KMS-11 (cell line): ENCODE results near the gene AK5.

ENCODE experiments used
- H2AFZ ChIP-seq: fragments of 200-600 bp; sonication (generic); 2 replicates; pipeline ENCODE4 v1.6.1; 2016; ENCODE audit warnings: antibody characterized with exemption, mixed run types, low read depth
- H3K27ac ChIP-seq: fragments of 200-600 bp; sonication (generic); 2 replicates; pipeline ENCODE4 v1.6.1; 2016; ENCODE audit warnings: mild to moderate bottlenecking, mixed run types
- H3K27me3 ChIP-seq: fragments of 200-600 bp; sonication (generic); 2 replicates; pipeline ENCODE4 v1.6.1; 2017; ENCODE audit warnings: mild to moderate bottlenecking, low read depth, mixed run types, moderate library complexity; ENCODE audit not compliant: insufficient read depth
- H3K36me3 ChIP-seq: fragments of 200-600 bp; sonication (generic); 2 replicates; pipeline ENCODE4 v1.6.1; 2017; ENCODE audit warnings: mild to moderate bottlenecking, mixed run types; ENCODE audit not compliant: insufficient read depth
- H3K4me1 ChIP-seq: fragments of 200-600 bp; sonication (generic); 2 replicates; pipeline ENCODE4 v1.6.1; 2016; ENCODE audit warnings: mild to moderate bottlenecking, low read depth, mixed run types; ENCODE audit not compliant: poor library complexity, severe bottlenecking
- H3K4me2 ChIP-seq: fragments of 200-600 bp; sonication (generic); 2 replicates; pipeline ENCODE4 v1.7.0; 2016; ENCODE audit warnings: mild to moderate bottlenecking, mixed run types
- H3K4me3 ChIP-seq: fragments of 200-600 bp; sonication (generic); IDR thresholded peaks from 2 replicates; pipeline ENCODE4 v1.6.1; 2017; ENCODE audit warnings: low read depth, low read length, mixed read lengths; ENCODE audit not compliant: insufficient read depth
- H3K79me2 ChIP-seq: fragments of 200-600 bp; sonication (generic); 2 replicates; pipeline ENCODE4 v1.6.1; 2016; ENCODE audit warnings: low read depth, mixed run types; ENCODE audit not compliant: insufficient read depth
- H3K9ac ChIP-seq: fragments of 200-600 bp; sonication (generic); 2 replicates; pipeline ENCODE4 v1.6.1; 2016; ENCODE audit warnings: mild to moderate bottlenecking, mixed run types
- H4K20me1 ChIP-seq: fragments of 200-600 bp; sonication (generic); 2 replicates; pipeline ENCODE4 v1.6.1; 2016; ENCODE audit warnings: mild to moderate bottlenecking, mixed run types; ENCODE audit not compliant: insufficient read depth
- TF ChIP-seq, protein P1 (sequence below): fragments of 200-600 bp; sonication (generic); conservative IDR thresholded peaks from 2 replicates; pipeline ENCODE4 v1.6.1; 2017; ENCODE audit warnings: low read depth, mild to moderate bottlenecking, antibody characterized with exemption, low read length, moderate library complexity, mixed read lengths

The AK5 gene

DNA sequence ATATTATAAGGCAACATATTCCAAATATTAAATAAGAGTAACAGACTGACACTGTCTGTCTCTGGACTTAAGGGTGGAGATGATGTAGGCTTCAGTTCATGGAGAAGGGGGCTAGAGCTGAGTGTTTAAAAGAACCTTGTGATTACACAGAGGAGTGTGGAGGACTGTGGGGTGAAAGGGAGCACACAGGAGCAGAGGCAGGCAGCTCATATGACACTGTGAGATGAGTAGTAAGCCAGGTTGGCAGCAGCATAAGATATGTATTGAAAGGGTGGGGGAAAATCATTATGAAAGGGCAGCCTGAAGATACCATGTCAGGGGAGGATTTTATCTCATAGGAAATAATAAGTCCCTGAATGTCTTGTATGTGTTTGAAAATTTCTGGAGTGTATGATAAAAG, 104.5 kb downstream of the AK5 start:
- H3K4me1 ChIP-seq, result no peaks in the 10 kb centered on the region
- H4K20me1 ChIP-seq, result no peaks in the 10 kb centered on the region
- H3K9ac ChIP-seq, result no peak overlapping the region
- no peak overlapping the region for H2AFZ ChIP-seq
- no peaks in the 10 kb centered on the region for H3K36me3 ChIP-seq
- H3K79me2 ChIP-seq, result no peaks in the 10 kb centered on the region
- H3K27me3 ChIP-seq, result no peaks in the 10 kb centered on the region
- H3K27ac ChIP-seq, result no peak overlapping the region
- TF ChIP-seq, protein P1, sequence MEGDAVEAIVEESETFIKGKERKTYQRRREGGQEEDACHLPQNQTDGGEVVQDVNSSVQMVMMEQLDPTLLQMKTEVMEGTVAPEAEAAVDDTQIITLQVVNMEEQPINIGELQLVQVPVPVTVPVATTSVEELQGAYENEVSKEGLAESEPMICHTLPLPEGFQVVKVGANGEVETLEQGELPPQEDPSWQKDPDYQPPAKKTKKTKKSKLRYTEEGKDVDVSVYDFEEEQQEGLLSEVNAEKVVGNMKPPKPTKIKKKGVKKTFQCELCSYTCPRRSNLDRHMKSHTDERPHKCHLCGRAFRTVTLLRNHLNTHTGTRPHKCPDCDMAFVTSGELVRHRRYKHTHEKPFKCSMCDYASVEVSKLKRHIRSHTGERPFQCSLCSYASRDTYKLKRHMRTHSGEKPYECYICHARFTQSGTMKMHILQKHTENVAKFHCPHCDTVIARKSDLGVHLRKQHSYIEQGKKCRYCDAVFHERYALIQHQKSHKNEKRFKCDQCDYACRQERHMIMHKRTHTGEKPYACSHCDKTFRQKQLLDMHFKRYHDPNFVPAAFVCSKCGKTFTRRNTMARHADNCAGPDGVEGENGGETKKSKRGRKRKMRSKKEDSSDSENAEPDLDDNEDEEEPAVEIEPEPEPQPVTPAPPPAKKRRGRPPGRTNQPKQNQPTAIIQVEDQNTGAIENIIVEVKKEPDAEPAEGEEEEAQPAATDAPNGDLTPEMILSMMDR, result no peak
- H3K4me3 ChIP-seq, result no peak overlapping the region
- H3K4me2 ChIP-seq, result no peak overlapping the region

DNA sequence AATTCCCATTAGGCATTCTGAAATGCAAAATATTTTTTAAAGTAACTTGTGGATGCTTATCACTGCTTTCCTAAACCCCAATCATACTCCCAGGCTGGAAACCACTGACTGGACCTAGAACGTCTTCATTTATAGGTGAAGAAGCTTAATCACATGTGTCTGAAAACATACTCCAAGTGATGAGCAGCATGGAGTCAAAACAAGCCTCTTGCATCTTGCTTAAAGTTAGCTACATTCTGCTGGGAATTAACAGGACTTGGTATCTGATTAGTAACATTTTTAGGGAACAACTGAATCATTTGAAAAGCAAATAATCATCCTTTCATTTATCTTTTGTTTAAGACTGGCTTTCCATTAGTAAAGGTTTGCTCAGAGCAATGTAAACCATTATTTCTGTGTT, 105.7 kb downstream of the AK5 start:
- H2AFZ ChIP-seq, result no peak overlapping the region
- H3K27ac ChIP-seq, result no peak overlapping the region
- no peak overlapping the region for H3K9ac ChIP-seq
- H3K36me3 ChIP-seq, result no peaks in the 10 kb centered on the region
- TF ChIP-seq, protein P1, result no peak
- no peak overlapping the region for H3K4me3 ChIP-seq
- no peaks in the 10 kb centered on the region for H3K27me3 ChIP-seq
- no peak overlapping the region for H3K4me2 ChIP-seq
- no peaks in the 10 kb centered on the region for H3K4me1 ChIP-seq
- H3K79me2 ChIP-seq, result no peaks in the 10 kb centered on the region
- H4K20me1 ChIP-seq, result no peaks in the 10 kb centered on the region

DNA sequence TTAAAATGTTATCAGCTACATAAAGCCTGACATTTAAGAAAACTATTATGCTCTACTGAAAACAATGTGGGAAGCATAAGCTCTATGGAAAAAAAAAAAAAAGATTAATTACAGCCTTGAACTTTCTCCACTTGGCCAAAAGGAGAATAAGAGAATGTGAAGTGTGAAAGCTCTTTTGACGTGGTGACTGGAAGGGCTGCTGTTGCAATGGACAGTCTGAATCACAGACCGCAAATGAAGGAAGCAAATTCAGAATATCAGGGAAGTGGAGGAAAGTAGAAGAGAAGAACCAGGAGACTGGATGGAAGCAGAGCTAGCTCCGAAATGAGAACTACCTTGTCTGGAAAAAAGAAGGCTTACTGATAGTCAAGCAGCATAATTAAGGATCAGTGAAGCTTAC, 106.8 kb downstream of the AK5 start:
- Histone ChIP-seq H4K20me1 (no peaks in the 10 kb centered on the region), H3K27ac (no peak overlapping the region), H2AFZ (no peak overlapping the region), H3K36me3 (no peaks in the 10 kb centered on the region), H3K79me2 (no peaks in the 10 kb centered on the region), H3K27me3 (no peaks in the 10 kb centered on the region), H3K9ac (no peak overlapping the region), H3K4me3 (no peak overlapping the region), H3K4me1 (no peaks in the 10 kb centered on the region), H3K4me2 (no peak overlapping the region)
- TF ChIP-seq, protein P1, result no peak

DNA sequence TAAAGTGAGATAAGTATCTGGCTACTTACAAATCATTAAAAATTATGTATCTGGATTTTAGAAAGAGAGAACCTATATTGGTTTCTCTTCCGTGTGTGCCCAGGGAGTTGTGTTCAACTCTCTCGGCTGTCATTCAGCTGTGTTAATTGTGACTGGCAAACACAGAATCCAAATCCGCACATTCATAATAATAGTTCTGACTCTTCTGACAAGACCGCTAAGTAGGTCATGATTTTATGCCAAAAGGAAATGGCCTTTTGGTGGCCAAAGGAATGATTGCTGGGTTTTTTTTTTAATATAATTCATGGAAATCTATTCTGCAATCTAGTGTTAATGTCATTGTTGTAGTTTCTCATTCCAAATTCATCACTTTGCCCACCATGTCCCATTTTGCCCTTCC, 110.7 kb downstream of the AK5 start:
- no peaks in the 10 kb centered on the region for H3K4me1 ChIP-seq
- H3K79me2 ChIP-seq, result no peaks in the 10 kb centered on the region
- H3K36me3 ChIP-seq, result no peaks in the 10 kb centered on the region
- H4K20me1 ChIP-seq, result no peaks in the 10 kb centered on the region
- no peak overlapping the region for H2AFZ ChIP-seq
- H3K4me2 ChIP-seq, result no peak overlapping the region
- no peak overlapping the region for H3K9ac ChIP-seq
- no peak overlapping the region for H3K4me3 ChIP-seq
- no peaks in the 10 kb centered on the region for H3K27me3 ChIP-seq
- no peak overlapping the region for H3K27ac ChIP-seq
- TF ChIP-seq, protein P1, result no peak

DNA sequence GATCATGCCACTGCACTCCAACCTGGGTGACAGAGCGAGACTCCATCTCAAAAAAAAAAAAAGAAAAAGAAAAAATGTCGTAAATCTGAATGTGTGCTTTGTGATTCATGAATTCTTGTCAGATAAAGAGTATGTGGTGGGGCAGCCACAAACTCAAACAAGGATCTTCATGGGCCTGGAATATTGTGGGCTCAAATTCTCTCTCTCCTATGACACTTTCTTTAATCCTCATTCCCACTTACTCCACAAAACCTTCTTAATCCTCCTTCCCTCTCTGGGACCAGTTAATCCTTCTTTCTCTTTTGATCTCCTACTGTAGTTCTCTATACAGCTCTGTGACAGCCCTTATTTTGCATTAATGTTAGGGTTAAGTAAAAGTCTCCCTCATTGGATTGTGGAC, 112.3 kb downstream of the AK5 start:
- no peaks in the 10 kb centered on the region for H4K20me1 ChIP-seq
- no peak overlapping the region for H3K4me3 ChIP-seq
- no peak overlapping the region for H3K27ac ChIP-seq
- H3K4me1 ChIP-seq, result no peaks in the 10 kb centered on the region
- H3K4me2 ChIP-seq, result no peak overlapping the region
- no peak overlapping the region for H2AFZ ChIP-seq
- TF ChIP-seq, protein P1, result no peak
- no peak overlapping the region for H3K9ac ChIP-seq
- H3K79me2 ChIP-seq, result no peaks in the 10 kb centered on the region
- no peaks in the 10 kb centered on the region for H3K36me3 ChIP-seq
- H3K27me3 ChIP-seq, result no peaks in the 10 kb centered on the region
